HEK293 (cell line): ENCODE measurements around the gene CNKSR2.

Experiments
- CTCF ChIA-PET: fragments of 350-600 bp; formaldehyde crosslinking; extraction: SDS; loops from one replicate; lab custom pipeline; 2021; ENCODE audit warnings: antibody characterized with exemption; lab: Yijun Ruan, JAX
- POLR2A ChIA-PET: fragments of 300-600 bp; formaldehyde crosslinking; extraction: SDS; loops from one replicate; lab custom pipeline; 2020; ENCODE audit warnings: antibody characterized with exemption, inconsistent platforms; lab: Yijun Ruan, JAX
- H3K27ac ChIP-seq: fragments of 200-500 bp; sonication (Bioruptor generic); 2 replicates; pipeline ENCODE4 v1.5.1; 2014; ENCODE audit warnings: low read depth, low read length, control low read depth, inconsistent platforms; ENCODE audit errors: extremely low read depth
- H3K36me3 ChIP-seq, 2 experiments: fragments of 200-500 bp in 1 of 2; sonication (Bioruptor generic) in 1 of 2; 1 replicate in 1 of 2; 2 replicates in 1 of 2; pipeline ENCODE4 v1.5.1; 2014 to 2017; ENCODE audit warnings: inconsistent platforms in 2 of 2, low read length in 2 of 2; ENCODE audit not compliant: control insufficient read depth in 2 of 2, insufficient read depth in 1 of 2
- H3K4me1 ChIP-seq: fragments of 200-500 bp; sonication (Bioruptor generic); 2 replicates; pipeline ENCODE4 v1.5.1; 2014; ENCODE audit warnings: mild to moderate bottlenecking, low read length, inconsistent platforms; ENCODE audit not compliant: control insufficient read depth, insufficient read depth
- H3K4me3 ChIP-seq: 2 replicates; pipeline ENCODE4 v1.5.1; 2011; ENCODE audit warnings: low read depth, mild to moderate bottlenecking, control low read depth, low read length, moderate library complexity
- H3K9me3 ChIP-seq: fragments of 200-500 bp; sonication (Bioruptor generic); 2 replicates; pipeline ENCODE4 v1.5.1; 2014; ENCODE audit warnings: low read depth, low read length, inconsistent platforms; ENCODE audit not compliant: control insufficient read depth, insufficient read depth
- EGR2 ChIP-seq: fragments of 450-650 bp; formaldehyde crosslinking; IDR thresholded peaks from 2 replicates; pipeline ENCODE4 v1.5.1; 2016; ENCODE audit warnings: low read depth, missing biosample characterization, missing genetic modification characterization
- KLF17 ChIP-seq: fragments of 450-650 bp; formaldehyde crosslinking; IDR thresholded peaks from 2 replicates; pipeline ENCODE4 v1.5.1; 2016; ENCODE audit warnings: missing biosample characterization, missing genetic modification characterization
- PBX3 ChIP-seq: sonication (generic); formaldehyde crosslinking; IDR thresholded peaks from 2 replicates; pipeline ENCODE4 v1.8.1; 2022; ENCODE audit warnings: mild to moderate bottlenecking, moderate library complexity, missing genetic modification reagents
- ZBTB26 ChIP-seq: fragments of 450-650 bp; formaldehyde crosslinking; optimal IDR thresholded peaks from 2 replicates; pipeline ENCODE3; 2016; ENCODE audit warnings: missing biosample characterization, mild to moderate bottlenecking, missing genetic modification characterization
- ZFP41 ChIP-seq: fragments of 450-650 bp; formaldehyde crosslinking; IDR thresholded peaks from 2 replicates; pipeline ENCODE4 v1.5.1; 2016; ENCODE audit warnings: missing biosample characterization, missing genetic modification characterization, borderline replicate concordance
- ZFP69B ChIP-seq: fragments of 450-650 bp; formaldehyde crosslinking; IDR thresholded peaks from 2 replicates; pipeline ENCODE4 v1.5.1; 2016; ENCODE audit warnings: missing biosample characterization, missing genetic modification characterization
- ZNF132 ChIP-seq: fragments of 450-650 bp; formaldehyde crosslinking; IDR thresholded peaks from 2 replicates; pipeline ENCODE4 v1.5.1; 2017; ENCODE audit warnings: missing biosample characterization, missing genetic modification characterization, borderline replicate concordance
- ZNF133 ChIP-seq: fragments of 450-650 bp; formaldehyde crosslinking; IDR thresholded peaks from 2 replicates; pipeline ENCODE4 v1.5.1; 2016; ENCODE audit warnings: missing biosample characterization, missing genetic modification characterization
- ZNF280C ChIP-seq: fragments of 450-650 bp; formaldehyde crosslinking; IDR thresholded peaks from 2 replicates; pipeline ENCODE4 v1.5.1; 2016; ENCODE audit warnings: missing biosample characterization, missing genetic modification characterization
- ZNF518A ChIP-seq: fragments of 450-650 bp; formaldehyde crosslinking; conservative IDR thresholded peaks from 2 replicates; pipeline ENCODE4 v1.5.1; 2016; ENCODE audit warnings: low read depth, missing biosample characterization, missing genetic modification characterization
- ZNF530 ChIP-seq: fragments of 450-650 bp; formaldehyde crosslinking; IDR thresholded peaks from 2 replicates; pipeline ENCODE4 v1.5.1; 2016; ENCODE audit warnings: low read depth, missing biosample characterization, missing genetic modification characterization
- ZNF571 ChIP-seq: fragments of 450-650 bp; formaldehyde crosslinking; IDR thresholded peaks from 2 replicates; pipeline ENCODE4 v1.5.0; 2017; ENCODE audit warnings: missing biosample characterization, missing genetic modification characterization
- ZNF624 ChIP-seq: fragments of 450-650 bp; formaldehyde crosslinking; IDR thresholded peaks from 2 replicates; pipeline ENCODE4 v1.5.1; 2017; ENCODE audit warnings: missing biosample characterization, missing genetic modification characterization
- ZNF629 ChIP-seq: fragments of 450-650 bp; formaldehyde crosslinking; IDR thresholded peaks from 2 replicates; pipeline ENCODE4 v1.5.1; 2017; ENCODE audit warnings: missing biosample characterization, missing genetic modification characterization
- ZNF639 ChIP-seq: fragments of 450-650 bp; formaldehyde crosslinking; IDR thresholded peaks from 2 replicates; pipeline ENCODE4 v1.5.1; 2016; ENCODE audit warnings: missing biosample characterization, missing genetic modification characterization
- ZNF692 ChIP-seq: fragments of 450-650 bp; formaldehyde crosslinking; IDR thresholded peaks from 2 replicates; pipeline ENCODE4 v1.5.1; 2016; ENCODE audit warnings: missing biosample characterization, missing genetic modification characterization
- ZNF704 ChIP-seq: fragments of 450-650 bp; formaldehyde crosslinking; IDR thresholded peaks from 2 replicates; pipeline ENCODE4 v1.5.1; 2016; ENCODE audit warnings: missing biosample characterization, missing genetic modification characterization
- ZNF707 ChIP-seq: fragments of 450-650 bp; formaldehyde crosslinking; IDR thresholded peaks from 2 replicates; pipeline ENCODE4 v1.5.1; 2016; ENCODE audit warnings: missing biosample characterization, missing genetic modification characterization
- ZNF792 ChIP-seq: fragments of 450-650 bp; formaldehyde crosslinking; IDR thresholded peaks from 2 replicates; pipeline ENCODE4 v1.5.1; 2016; ENCODE audit warnings: missing biosample characterization, missing genetic modification characterization
- ZNF843 ChIP-seq: fragments of 450-650 bp; formaldehyde crosslinking; IDR thresholded peaks from 2 replicates; pipeline ENCODE4 v1.5.1; 2016; ENCODE audit warnings: missing biosample characterization, missing genetic modification characterization
- ZSCAN4 ChIP-seq: fragments of 450-650 bp; formaldehyde crosslinking; IDR thresholded peaks from 2 replicates; pipeline ENCODE4 v1.5.1; 2017; ENCODE audit warnings: missing biosample characterization, missing genetic modification characterization

The CNKSR2 gene

GRCh38 chrX:21574793-21575192 is 200.6 kb downstream of the CNKSR2 start (continued):
- TF ChIP-seq ZNF639 (tag by site-specific recombination) (no peak), KLF17 (tag by site-specific recombination) (no peak), ZNF707 (tag by site-specific recombination) (no peak), ZNF704 (tag by site-specific recombination) (no peak), ZNF629 (tag by site-specific recombination) (no peak), ZNF624 (tag by site-specific recombination) (no peak), ZNF571 (tag by site-specific recombination) (no peak), ZSCAN4 (tag by site-specific recombination) (no peak), ZNF518A (tag by site-specific recombination) (no peak), ZNF530 (no peak)

- ChIA-PET POLR2A (no interaction called here), CTCF (no interaction called here)
- H3K4me1 ChIP-seq: no peaks in the 10 kb centered on the region
- no peak for TF ChIP-seq ZFP41 (tag by site-specific recombination)
- no peak for TF ChIP-seq ZNF843
- no peak for TF ChIP-seq ZBTB26 (tag by site-specific recombination)
- no peak for TF ChIP-seq ZNF132 (tag by site-specific recombination)
- TF ChIP-seq ZNF280C (tag by site-specific recombination): no peak
- TF ChIP-seq EGR2 (tag by site-specific recombination): no peak
- no peak for TF ChIP-seq ZFP69B (tag by site-specific recombination)
- no peak for TF ChIP-seq ZNF707 (tag by site-specific recombination)
- TF ChIP-seq ZNF133: no peak
- TF ChIP-seq ZNF692 (tag by site-specific recombination): no peak
- TF ChIP-seq ZNF792 (tag by site-specific recombination): no peak
- TF ChIP-seq PBX3 (CRISPR knock-in tag): no peak
Measured at GRCh38 chrX:21581479-21581878, 207.3 kb downstream of the CNKSR2 start.

More at GRCh38 chrX:21581479-21581878, 207.3 kb downstream of the CNKSR2 start:
- Histone ChIP-seq H3K36me3 (no peaks in the 10 kb centered on the region), H3K9me3 (no peaks in the 10 kb centered on the region), H3K4me3 (no peak overlapping the region), H3K27ac (no peak overlapping the region)
